GM19238 (cell line): Measurements from ENCODE around the gene PRKACG.

Experiments
- DNase-seq: peaks from one replicate; pipeline ENCODE4 v3.0.0; 2011; ENCODE audit warnings: low spot score; ENCODE audit not compliant: insufficient read length

Gene PRKACG

DNA sequence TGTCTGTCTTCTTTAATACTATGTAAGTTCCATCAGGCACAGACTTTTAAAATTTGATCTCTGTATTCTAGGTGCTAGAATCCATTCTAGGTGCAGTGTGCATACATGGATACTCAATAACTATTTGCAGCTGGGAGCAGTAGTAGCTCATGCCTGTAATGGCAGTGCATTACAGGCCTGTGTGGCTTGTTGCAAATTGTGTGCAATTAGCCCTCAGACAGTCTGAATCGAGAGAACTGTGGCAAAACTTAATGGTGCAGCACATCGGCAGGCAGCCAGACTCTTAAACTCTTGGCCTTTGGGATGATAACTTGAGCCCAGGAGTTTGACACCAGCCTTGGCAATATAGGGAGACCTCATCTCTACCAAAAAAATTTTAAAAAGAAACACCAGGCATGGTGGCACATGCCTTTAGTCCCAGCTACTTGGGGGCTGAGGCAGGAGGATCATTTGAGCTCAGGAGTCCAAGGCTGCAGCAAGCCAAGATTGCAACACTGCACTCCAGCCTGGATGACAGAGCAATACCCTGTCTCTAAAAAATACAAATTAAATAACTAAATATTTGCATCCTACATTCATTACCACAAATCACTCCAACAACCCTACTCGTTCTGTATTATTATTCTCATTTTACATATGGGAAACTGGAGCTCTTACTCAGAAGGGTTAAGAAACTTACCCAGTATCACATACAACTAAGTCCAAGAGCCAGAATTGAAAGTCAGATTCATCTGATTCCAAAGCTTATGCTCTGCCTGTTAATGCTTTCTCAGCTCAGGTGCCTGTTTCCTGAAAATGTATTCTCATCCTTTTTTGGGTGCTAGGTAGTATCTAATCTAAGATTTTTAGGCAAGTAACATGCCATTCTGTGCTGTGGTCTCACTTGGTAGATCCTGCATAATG is 30.1 kb downstream of the PRKACG start:
- no peak for DNase-seq

DNA sequence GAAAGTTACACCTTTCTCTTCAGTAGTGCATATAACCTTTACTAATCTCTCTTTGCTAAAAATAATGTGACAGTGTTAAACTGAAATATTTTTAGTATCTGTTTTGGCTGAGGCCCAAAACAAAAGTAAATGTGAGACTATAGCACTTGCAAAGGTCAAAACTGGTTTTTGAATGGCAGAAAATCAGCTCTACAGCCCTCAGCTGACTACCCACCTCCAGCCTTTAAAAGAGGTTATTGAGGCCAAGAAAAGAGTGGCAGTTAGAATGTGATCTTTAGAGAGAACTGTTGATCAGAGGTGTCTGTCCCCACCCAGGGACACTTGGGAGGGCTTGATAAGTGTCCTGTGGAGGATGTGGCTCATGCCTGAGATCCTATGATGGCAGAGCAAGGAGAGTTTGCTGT is 30.9 kb downstream of the PRKACG start:
- DNase-seq = no peak

DNA sequence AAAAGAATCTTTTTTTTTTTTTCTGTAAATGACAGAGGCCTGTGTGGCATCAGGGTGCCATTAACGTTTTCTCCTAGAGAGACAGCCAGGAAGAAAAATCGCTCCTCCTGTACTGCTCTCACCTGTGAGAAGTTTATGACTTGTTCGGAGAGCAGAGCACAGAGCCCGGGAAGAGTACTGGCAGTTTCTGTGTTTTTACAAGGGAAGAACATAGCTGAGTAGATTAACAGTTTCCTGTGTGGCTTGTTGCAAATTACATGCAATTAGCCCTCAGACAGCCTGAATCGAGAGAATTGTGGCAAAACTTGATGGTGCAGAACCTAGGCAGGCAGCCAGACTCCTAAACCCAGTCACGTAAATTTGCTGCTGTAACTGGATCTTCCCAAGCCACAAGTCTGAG is 32.1 kb downstream of the PRKACG start:
- no peak for DNase-seq

DNA sequence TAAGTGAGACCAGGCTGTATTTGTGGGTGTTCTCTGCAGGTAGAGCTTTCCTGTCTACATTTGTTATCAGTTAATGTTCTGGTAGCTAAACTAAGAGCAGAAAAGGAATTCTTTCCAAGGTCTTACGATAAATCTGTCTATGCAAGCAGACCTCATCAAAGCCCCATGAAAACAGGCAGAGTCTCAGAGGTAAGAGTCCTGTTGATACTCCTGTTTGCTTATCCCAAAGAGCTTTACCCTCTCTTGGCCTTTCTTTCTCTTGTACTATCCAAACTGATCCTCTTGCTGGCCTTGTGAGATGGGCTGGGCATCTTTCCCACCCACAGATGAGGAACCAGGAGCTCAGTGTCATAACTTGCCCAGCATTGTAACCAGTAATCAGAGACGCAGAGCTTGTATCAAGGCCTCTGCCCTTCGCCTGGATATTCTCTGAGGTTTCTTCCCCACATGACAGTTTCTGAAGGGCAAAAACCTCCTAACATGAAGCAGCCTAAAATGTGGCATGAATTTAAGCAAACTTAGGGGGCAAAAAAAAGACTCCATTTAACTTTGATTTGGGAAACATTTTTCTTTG is 33.5 kb downstream of the PRKACG start:
- DNase-seq = no peak

GRCh38 chr9:68979538-68980314 is 34.2 kb downstream of the PRKACG start:
- no peak for DNase-seq

- DNase-seq = no peak
Observed at GRCh38 chr9:68978501-68978900, 35.4 kb downstream of the PRKACG start.

DNA sequence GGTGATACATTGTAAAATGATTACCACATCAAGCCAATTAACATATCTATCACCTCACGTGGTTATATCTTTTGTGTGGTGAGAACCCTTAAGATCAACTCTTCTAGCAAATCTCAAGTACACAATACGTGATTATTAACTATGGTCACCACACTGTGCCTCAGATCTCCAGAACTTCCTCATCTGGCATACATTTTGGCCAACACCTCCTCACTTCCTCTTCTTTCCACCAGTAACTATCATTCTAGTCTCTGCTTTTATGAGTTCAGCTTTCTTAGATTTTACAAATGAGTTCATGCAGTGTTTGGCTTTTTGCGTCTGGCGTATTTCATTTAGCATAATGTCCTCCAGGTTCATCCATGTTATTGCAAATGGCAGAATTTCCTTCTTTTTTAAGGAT is 35.8 kb downstream of the PRKACG start:
- no peak for DNase-seq

- no peak for DNase-seq
Observed at GRCh38 chr9:68975365-68976043, 38.4 kb downstream of the PRKACG start.

DNA sequence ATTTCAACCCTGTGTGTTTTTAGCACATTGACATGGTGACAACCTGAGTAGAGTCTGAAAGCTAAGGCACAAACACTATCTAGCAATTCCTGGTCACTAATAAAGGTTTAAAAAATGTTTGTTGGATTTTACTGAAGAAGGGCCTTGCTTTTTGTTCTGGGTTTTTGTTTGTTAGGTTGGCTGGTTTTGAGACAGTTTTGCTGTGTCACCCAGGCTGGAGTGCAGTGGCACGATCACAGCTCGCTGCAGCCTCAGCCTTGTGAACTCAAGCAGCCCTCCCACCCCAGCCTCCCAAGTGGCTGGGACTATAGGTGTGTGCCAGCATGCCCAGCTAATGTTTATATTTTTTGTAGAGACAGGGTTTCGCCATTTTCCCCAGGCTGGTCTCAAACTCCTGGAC is 39.0 kb downstream of the PRKACG start:
- no peak for DNase-seq

GRCh38 chr9:68974431-68974830 is 39.5 kb downstream of the PRKACG start:
- no peak for DNase-seq

- DNase-seq = no peak
Observed at GRCh38 chr9:68973619-68974018, 40.3 kb downstream of the PRKACG start.

GRCh38 chr9:68970151-68970550 is 43.8 kb downstream of the PRKACG start:
- DNase-seq = no peak

- no peak for DNase-seq
Observed at GRCh38 chr9:68969538-68969937, 44.4 kb downstream of the PRKACG start.

- DNase-seq = no peak
Observed at GRCh38 chr9:68967800-68968199, 46.1 kb downstream of the PRKACG start.

- DNase-seq = no peak
Observed at GRCh38 chr9:68966496-68966944, 47.4 kb downstream of the PRKACG start.

- DNase-seq = no peak
Observed at GRCh38 chr9:68964765-68965164, 49.1 kb downstream of the PRKACG start.

DNA sequence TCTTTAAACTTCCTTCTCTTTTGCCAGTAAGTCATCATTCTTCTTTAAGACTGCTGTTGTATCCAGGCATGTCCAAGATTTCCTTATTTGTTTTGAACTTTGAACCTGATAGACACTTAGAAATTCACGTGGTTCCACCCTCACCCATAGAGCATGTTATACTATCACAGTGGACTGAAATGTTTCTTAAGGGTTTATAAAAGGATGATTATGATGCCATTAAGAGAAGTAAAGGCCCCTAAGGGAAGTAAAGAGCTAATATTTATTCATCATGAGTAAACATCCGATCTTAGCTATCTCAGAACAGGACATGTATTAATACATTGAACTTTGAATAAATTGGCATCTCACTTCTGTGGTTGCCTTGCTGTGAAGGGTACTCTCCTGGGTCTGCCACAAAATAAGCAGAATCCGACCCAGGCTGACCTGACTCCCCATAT is 49.8 kb downstream of the PRKACG start:
- no peak for DNase-seq

DNA sequence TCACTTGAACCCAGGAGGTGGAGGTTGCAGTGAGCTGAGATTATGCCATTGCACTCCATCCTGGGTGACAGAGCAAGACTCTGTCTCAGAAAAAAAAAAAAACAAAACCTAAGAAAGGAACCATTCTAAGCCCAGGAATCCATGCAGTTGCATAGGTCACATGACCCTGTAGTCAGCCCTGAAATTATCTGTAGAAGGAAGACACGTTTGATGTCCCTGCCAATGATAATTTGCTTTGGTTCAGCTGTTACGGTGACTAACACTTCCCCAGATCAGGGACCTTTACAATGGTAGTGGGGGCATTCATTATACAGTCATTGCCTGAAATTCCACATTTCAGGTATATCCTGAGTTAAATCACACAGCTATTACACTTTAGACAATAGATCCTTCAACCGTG is 50.5 kb downstream of the PRKACG start:
- DNase-seq = no peak
